NCI-H2227 (cell line): ENCODE measurements around the gene SLC44A4.

Experiments
- DNase-seq: peaks from one replicate; lab custom pipeline; 2025; ENCODE audit not compliant: unreplicated experiment; lab: John Stamatoyannopoulos, UW

Gene SLC44A4

DNA sequence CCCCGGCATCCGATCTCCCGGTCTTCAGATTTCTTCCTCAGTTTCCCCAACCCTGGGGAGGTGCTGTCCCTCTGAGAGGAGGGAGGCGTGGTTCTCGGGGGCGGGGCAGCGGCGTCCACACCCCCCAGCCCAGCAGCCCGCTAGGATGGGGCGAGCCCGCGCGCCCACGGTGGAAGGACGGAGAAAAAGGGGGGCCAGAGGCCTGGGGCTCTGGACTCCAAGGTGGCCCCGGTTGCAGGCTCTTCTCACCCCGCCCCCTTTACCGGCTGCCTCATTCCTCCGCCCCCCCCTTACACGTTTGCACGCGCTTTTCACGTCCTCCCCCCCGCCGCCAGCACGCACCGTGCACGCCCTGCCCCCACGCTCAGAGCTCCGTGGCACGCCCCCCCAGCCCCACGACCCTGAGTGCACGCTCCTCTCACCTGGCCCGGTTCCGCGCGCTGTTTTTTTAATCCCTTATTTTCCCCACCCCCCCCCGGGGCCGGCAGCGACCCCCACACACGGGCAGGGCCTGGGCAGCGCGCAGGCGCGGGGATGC, 22.7 kb upstream of the SLC44A4 start:
- peak; percentile 77 for DNase-seq

DNA sequence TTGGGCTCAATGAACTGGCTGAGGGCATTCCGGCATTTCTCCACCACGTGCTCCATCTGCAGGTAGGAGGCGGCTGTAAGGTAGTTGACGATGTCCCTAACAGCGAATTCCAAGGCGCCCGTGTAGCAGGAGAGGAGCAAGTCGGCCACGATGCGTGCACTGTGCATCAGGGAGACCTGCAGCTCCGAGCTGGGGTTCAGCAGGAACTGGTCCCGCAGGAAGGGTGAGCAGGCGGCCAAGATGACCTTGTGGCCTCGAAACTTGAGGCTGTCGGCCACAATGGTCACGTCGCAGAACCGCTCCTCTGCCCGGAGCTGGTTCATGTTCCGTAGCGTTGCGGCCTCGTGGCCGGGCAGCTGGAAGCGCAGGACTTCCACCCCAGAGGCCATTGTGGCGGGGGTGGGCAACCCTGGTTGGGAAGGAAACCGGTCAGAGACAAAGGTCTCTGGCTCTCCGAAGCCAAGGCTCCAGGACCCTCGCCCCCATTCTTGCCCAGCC, 22.2 kb upstream of the SLC44A4 start:
- peak; percentile 58 for DNase-seq

DNA sequence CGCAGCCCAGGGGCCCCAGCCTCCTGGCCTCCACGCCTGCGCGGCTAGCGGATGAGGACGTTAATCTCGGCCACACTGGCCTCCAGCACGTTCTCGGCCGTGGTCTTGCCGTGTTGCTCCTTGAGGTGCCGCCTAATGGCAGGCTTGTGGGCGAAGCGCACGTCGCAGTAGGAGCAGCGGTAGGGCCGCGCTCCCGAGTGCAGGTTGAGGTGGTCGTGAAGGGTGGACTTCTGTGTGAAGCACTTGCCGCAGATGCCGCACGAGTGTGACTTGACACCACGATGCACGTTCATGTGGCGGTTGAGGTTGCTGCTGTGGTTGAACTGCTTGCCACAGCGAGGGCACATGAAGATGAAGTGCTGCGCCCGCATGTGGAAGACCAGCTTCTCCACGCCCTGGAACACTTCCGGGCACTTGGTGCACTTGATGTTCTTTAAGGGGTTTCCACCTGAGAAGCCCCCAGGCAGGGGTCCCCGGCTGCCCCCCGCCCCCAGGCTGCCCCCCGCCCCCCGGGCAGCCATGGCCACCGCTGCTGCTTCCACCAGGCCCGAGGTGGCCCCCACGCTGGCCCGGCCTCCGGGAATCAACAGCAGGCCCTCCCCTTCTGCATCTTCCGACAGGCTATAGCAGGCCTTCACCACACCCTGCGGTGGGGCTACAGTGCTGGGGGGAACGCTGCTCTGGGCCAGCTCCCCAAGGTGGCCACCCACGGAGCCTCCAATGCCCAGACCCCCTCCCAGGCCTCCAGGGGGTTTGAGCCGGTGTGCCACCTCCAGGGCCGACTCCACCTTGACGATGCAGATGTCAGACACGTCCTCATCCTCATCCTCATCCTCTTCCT, 21.3 kb upstream of the SLC44A4 start:
- DNase-seq, result no peak

DNA sequence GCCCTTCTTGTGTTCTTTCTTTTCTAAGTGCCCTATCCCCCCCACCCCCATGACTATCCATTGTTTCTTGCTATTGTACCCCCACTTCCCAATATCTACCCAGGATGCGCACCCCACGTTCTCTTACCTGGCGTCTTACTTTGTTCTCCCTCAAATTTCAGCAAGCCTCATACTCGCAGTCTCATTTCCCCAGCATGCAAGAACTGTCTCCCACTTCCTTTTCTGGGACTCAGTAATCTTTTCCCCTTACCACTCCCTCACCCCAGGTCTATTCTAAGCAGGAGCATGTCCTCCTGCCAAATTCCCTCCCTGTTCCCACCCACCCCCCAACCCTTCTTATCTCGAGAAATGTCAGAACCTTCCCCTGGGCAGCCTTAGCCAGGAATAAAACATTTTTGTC, 20.4 kb upstream of the SLC44A4 start:
- no peak for DNase-seq

DNA sequence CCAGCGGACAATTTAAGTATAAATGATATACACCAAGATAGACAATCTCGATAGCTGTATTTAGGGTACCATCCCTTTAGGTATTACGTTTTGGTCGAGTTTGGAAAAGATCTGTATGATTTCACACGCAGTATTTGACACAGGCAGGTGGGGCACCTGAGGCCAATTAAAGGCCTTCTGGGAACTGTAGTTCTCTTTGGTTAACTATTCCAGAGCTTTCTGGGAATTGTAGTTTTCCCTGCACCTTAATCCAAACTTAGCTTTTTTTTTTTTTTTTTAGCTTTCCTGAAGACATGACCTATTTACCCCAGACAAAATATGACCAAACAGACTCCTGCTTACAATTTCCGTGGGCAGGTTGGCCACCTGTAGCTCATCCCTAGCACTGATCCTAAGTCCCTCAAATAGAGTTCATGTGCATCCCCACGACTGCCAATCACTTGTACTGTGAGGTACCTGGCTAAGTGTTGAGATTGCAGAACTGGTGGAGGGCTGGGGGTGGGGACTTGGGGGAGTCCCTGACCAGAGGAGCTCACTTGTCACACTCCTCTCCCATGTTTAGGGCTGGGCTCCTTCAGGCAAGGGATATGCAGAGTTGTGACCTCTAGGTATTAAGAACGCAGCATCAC, 19.7 kb upstream of the SLC44A4 start:
- DNase-seq, result peak; percentile 67

DNA sequence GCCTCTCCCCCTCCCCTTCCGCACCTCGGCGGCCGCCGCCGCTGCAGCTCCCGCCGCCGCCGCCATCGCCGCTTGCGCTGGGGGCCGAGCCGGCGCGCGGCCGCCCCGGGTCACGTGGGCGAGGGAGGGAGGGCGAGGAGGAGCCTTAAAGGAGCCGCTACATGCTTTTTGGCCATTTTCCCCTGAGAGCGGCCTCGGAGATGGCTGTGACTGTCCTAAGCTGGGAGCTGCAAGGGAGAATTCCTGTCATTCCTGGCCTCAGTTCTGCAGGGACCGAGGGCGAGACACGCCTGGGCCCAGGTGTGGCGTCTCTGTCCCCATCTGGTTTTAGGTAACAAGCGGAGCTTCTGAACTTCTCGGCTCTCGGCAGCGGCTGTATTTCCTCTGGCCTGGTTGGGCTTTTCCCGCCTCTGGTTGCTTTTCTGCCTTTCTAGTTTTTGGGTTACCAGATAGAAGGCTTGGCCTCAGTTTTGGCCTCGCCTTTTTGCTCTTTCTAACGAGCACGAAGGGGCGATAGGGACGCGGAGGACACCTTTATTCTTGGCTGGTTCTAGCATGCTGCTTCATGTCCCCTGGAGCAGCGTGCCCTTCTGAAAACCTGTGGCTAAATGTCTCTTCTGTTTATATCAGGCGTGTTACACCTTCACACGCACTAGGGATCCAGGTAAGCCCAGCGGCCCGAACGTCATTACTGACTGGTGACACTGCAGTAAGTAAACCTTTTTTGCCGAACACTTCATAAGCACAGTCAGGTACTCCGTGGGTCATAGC, 19.0 kb upstream of the SLC44A4 start, which contains the start of gene EHMT2:
EHMT2 (minus strand) TSS at position 87 of the 771 bp plus-strand sequence; CDS start at position 66, 21 bp downstream.
- peak; percentile 93 for DNase-seq

DNA sequence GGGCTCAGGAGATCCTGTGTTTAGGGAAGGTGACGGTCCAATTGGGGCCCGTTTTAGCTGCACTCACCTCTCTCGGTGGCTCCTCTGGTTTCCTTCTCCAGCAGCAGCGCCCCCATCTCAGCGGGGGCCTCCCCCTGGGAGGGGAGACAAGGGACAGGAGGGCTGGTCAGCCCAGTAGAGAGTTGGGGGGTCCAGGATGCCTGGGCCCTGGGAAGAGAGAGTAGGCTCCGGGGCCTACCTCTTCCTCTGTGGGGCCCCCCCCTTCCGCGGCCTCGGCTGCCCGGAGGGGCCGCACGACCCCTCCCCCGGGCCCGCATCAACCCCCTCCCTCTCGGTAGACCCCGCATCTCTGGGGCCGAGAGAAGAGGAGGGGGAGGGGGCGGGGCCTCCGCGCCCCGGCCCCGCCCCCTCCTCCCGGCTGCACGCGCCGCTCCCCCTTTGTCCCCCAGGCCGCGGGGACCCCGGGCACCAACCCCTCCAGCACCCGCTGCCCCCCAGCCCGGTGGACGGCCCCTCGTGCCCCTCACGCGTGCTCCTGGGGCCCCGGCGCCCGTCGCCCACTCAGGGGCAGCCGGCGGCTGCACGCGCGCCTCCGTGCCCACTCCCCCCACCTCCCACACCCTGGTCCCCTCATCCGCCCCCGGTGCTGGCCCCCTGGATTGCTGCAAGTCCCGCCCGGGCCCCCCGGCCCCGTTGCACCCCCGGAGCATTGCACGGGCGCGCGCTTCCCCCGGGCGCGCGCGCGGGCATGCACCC, 18.2 kb upstream of the SLC44A4 start:
- DNase-seq, result peak; percentile 62

DNA sequence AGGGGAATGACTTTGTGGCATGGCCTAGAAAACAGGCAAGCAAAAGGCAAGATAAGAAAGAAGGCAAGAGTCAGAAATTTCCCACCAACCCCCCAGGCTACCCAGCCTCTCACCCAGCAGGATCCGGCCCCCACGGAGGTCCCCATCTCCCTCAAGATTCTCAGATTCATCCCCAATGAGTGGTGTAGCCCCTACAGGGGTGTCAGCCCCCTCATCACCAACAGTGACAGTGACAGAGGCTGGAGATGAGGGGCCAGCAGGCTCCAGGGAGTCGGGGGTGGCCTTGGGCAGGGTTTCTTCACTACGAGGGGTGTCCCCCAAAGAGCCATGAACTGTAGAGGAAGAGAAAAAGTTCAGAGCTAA, 17.7 kb upstream of the SLC44A4 start:
- no peak for DNase-seq

DNA sequence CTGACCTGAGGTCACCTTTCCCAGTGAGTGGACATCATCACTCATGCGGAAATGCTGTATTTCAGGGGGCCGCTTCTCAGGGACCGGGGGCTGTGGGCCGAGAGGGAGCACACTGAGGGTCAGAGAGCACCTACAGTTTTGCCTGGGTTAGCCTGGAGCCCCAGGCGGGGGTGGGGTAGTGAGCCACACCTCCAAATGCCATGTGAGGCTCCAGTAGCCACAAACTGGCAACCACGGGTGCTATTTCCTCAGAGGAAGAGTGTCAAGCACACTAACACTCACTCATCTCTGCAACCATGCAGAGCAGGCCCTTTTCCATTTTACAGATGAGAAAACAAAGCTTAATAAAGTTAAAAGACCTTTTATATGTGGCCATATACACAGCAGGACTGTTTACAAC, 14.0 kb upstream of the SLC44A4 start:
- no peak for DNase-seq

DNA sequence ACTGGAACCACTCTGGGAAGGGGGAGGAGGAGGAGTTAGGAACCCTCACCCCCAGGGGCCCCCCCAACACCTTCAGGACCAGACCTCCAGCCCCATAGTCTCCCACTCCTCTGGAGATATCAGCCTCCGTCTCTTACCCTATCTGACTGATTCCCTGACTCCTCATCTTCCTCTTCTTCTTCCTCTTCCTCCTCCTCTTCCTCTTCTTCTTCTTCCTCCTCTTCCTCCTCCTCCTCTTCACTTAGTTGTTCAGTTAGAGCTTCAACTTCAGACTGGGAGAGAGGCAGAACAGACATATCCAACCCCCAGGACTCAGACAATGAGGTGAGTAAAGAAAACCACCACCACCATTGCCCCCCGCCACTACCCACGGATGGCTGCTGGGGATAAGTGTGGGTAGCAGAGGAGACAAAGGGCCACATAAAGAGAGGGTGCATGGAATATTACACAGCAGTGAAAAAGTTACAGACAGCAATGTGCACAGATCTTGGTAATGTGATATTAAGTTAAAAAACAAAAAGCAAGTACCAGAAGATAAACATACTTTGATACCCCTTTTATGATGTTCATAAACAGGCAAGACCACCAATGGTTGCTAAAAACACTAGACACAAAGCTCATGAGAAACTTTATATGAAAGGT, 10.7 kb upstream of the SLC44A4 start:
- no peak for DNase-seq

DNA sequence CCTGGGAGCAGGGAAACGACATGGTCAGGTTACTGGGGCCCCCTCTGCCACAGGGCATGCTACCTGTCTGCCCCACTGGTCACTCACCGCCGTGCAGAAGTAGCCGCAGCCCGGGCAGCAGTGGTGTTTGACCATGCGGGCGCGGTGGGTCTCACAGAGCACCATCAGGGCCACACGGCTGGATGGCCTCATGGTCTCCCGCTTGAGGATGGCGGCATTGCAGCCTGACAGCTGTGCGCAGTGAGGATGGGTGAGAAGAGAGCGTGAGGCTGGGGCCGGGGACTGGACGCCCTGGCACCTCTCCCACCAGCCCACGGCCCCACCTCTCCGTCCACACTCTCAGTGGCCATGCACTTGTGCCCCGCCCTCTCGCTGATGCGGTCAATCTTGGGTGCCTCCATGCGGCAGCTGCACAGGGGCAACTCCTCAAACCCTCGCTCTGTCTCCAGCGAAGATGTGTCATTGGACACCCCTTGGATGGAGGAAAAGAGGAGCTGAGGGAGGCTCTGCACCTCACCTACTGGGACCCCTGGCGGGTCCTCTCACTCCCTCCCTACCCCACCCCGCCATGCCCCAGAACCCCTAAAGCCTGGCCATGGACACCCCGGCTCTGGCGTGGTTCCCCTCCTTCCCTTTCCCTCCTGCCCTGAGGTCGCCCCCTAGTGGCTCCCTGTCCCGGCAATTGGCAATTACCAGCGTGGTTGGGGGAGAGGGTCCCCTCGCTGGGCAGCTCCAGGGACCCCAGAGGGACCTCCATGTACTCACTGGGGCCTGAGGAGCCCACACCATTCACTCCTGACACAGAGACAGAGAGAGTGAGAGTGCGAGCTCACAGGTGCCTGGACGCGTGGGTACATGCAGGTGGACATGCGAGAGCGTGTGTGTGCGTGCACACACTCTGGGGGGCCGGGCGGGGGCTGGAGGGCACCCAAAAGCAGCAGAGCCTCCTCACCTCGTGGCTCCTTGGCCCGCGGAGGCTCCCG, 9.8 kb upstream of the SLC44A4 start:
- peak; percentile 43 for DNase-seq

DNA sequence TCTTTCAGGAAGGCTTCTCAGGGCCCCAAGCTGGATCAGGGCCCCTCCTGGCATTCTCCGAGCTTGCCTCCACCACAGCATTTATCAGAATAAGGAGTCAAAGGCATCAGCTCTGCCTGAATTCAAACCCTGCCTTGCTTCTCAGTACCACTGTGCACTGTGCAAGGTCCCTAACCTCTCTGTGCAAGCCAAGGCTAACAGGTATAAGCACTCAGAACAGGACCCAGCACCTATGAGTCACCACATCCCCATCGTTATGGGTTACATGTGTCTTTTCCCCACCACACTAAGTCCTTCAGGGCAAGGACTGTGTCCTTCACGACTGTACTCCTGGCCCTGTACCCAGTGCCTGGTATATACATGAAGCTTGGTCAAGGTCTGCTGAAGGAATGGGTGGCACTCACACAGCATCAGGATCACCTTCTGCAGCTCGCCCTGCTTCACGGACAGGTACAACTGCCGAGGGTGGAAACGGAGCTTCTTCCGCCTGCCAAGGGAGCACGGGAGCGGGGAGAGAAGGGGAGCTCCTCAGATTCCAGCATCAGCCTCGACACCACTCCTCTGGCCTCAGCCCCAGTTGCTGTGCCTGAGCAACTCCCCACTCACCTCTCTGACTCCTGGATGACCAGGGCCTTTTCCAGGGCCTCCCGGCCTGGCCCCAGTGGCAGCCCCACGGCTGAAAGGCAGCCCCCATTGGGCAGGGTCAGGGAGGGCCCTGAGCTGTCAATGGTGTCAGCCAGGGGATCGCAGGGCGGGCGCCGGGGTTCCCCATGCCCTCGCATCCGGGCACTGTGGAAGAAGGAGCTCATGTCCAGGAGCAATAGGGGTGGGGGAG, 8.6 kb upstream of the SLC44A4 start:
- no peak for DNase-seq

DNA sequence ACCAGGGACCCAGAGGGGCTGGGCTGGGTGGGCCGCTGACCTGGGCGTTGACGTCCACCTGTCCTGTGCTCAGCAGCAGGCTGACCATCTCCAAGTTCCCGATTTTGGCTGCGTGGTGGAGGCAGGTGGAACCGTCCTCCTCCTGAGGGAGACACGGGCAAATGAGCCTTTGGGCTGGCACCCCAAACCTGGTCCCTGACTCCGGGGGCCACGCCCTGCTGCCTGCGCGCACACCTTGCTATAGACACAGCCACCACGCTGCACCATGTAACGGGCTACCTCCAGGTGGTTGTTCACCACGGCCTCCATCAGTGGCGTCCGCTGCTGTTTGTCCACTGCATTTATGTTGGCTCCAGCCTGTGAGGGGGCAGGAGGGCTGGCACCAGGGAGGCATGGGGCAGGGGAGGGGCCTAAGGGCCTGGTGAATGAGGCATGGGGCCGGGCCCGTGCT, 7.8 kb upstream of the SLC44A4 start:
- DNase-seq, result no peak

DNA sequence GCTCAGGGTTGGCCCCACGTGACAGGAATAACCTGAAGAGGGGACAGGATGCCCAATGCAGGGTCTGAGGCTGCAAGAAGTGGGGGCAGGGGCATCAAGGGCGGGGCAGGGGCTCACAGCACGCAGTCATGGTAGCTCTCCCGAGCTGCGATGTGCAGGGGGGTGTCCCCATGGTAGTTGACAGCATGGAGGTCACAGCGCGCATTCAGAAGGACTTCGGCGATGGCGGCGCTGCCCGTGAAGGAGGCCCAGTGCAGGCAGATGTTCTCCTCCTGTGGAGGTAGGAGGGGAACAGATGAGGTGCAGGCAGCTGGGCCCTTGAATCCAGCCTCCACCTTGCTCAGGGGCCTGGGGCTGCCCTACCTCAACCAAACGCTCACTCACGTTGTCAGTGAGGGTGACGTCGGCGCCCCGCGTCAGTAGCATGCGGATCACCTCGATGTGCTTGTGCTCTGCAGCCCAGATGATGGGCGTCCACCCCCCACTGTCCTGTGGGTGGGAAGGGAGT, 5.8 kb upstream of the SLC44A4 start:
- DNase-seq, result no peak

DNA sequence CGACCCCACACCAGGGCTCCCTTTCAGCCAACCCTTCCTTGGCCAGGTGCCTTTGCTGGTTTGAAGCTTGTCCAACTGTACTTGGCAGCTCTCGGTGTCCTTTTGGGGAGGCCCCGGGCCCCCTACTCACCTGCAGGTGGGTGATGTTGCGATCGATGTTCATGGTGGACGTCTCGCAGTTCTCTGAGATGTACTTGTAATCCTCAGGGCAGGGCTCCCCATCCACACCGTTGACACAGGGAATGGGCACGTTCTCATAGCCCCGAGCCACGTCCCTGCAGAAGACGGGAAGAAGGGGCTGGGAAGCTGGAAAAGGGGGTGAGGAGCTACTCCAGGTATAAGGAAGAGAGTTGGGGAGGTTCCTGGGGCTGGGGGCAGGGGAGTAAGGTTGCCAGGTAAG, 4.9 kb upstream of the SLC44A4 start:
- DNase-seq, result no peak

DNA sequence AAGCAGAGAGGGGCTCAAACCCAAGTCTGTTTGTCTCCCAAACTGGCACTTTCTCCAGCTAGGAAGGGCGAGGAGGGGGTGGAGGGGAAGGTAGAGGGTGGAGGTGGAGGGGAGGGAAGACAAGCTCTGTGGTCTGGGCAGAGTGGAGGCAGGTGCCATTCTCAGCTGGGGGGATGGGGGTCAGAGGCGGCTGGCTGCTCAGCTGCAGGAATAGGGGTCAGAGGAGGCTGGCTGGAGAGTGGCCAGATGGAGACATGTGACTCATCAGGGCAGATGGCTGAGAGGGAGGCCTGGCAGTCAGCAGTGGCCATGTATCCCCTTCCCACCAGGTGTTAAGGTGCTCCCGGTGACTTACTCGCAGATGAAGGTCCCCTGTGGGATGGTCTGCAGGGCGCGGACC, 3.5 kb upstream of the SLC44A4 start:
- no peak for DNase-seq

DNA sequence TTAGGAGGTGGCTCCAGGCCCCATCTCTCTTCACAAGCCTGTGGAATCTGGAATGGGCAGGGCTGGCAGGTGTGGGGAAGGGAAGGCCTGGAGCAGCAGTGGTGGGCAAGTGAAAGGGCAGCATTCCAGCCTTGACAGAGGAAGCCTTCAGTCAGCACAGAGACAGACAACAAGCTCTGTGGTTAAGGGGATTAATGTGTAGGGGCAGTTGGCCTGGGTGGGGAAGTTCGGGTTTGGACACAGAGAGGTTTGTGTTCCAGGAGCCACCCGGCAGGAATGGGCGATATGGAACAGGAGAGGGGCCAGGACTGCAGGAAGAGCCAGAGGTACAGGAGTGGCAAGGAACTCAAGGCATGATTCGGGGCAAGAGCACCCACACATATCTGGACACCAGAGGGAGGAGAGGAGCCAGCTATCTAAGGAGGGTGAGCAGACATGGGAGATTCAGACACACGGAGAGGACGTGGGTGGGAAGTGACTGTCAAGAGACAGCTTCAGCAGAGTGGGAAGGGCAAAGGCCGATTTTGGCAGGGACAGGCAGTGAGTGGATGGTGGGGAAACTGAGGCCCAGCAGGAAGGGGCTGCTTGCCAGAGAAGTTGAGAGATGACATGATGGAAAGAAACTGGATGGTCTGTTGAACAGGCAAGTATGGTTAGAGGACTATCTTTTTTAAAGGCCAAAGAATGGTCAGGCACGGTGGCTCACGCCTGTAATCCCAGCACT, 2.5 kb upstream of the SLC44A4 start:
- no peak for DNase-seq
